Stimulated activated CD4-positive, alpha-beta T cell treated with anti-CD3 and anti-CD28 coated beads, Interleukin-4, amount 100 ng/mL, for 4 hours (primary cell): Measurements from ENCODE around the gene PPARG.
"Not testable (repeated sequence)": the region's sequence is repeated elsewhere in the genome, so short reads cannot be mapped to it uniquely, and the experiment has no call there.

ENCODE experiments used
- DNase-seq, 2 experiments: peaks; one replicate each; pipeline ENCODE4 v3.0.0-alpha.2; 2020

PPARG gene

GRCh38 chr3:12383218-12383617, 94.3 kb downstream of the PPARG start:
- DNase-seq: no peak

- no peak for DNase-seq
Observed at GRCh38 chr3:12384451-12385233, 95.8 kb downstream of the PPARG start.

GRCh38 chr3:12386514-12387291, 97.8 kb downstream of the PPARG start:
- DNase-seq: not testable (repeated sequence)

- DNase-seq: no peak
Observed at GRCh38 chr3:12388185-12388584, 99.3 kb downstream of the PPARG start.

- no peak for DNase-seq
Observed at GRCh38 chr3:12392101-12392878, 103.4 kb downstream of the PPARG start.

GRCh38 chr3:12393894-12394293, 105.0 kb downstream of the PPARG start:
- DNase-seq: no peak

GRCh38 chr3:12394569-12395271, 105.8 kb downstream of the PPARG start:
- no peak for DNase-seq

GRCh38 chr3:12395349-12396012, 106.6 kb downstream of the PPARG start:
- no peak for DNase-seq

- no peak for DNase-seq
Observed at GRCh38 chr3:12396471-12396870, 107.6 kb downstream of the PPARG start.

GRCh38 chr3:12399226-12399625, 110.4 kb downstream of the PPARG start:
- DNase-seq: no peak

GRCh38 chr3:12400616-12401194, 111.8 kb downstream of the PPARG start:
- no peak for DNase-seq

- no peak for DNase-seq
Observed at GRCh38 chr3:12401208-12401607, 112.3 kb downstream of the PPARG start.

- DNase-seq: no peak
Observed at GRCh38 chr3:12405432-12406272, 116.8 kb downstream of the PPARG start.

- no peak for DNase-seq
Observed at GRCh38 chr3:12408984-12409683, 120.3 kb downstream of the PPARG start.

GRCh38 chr3:12409684-12410596, 121.1 kb downstream of the PPARG start:
- DNase-seq: no peak

- DNase-seq: no peak
Observed at GRCh38 chr3:12413721-12414255, 124.9 kb downstream of the PPARG start.

- DNase-seq: no peak
Observed at GRCh38 chr3:12415014-12415680, 126.3 kb downstream of the PPARG start.

GRCh38 chr3:12416731-12417130, 127.9 kb downstream of the PPARG start:
- no peak for DNase-seq
